KMS-11 (cell line): ENCODE data around the gene RNF145.
A peak's percentile ranks its signal among the peaks of the same experiment; 100 is the strongest.
"Not testable (repeated sequence)": the region's sequence is repeated elsewhere in the genome, so short reads cannot be mapped to it uniquely, and the experiment has no call there.

Source experiments
- H2AFZ ChIP-seq: fragments of 200-600 bp; sonication (generic); 2 replicates; pipeline ENCODE4 v1.6.1; 2016; ENCODE audit warnings: antibody characterized with exemption, mixed run types, low read depth
- H3K27ac ChIP-seq: fragments of 200-600 bp; sonication (generic); 2 replicates; pipeline ENCODE4 v1.6.1; 2016; ENCODE audit warnings: mild to moderate bottlenecking, mixed run types
- H3K27me3 ChIP-seq: fragments of 200-600 bp; sonication (generic); 2 replicates; pipeline ENCODE4 v1.6.1; 2017; ENCODE audit warnings: mild to moderate bottlenecking, low read depth, mixed run types, moderate library complexity; ENCODE audit not compliant: insufficient read depth
- H3K36me3 ChIP-seq: fragments of 200-600 bp; sonication (generic); 2 replicates; pipeline ENCODE4 v1.6.1; 2017; ENCODE audit warnings: mild to moderate bottlenecking, mixed run types; ENCODE audit not compliant: insufficient read depth
- H3K4me1 ChIP-seq: fragments of 200-600 bp; sonication (generic); 2 replicates; pipeline ENCODE4 v1.6.1; 2016; ENCODE audit warnings: mild to moderate bottlenecking, low read depth, mixed run types; ENCODE audit not compliant: poor library complexity, severe bottlenecking
- H3K4me2 ChIP-seq: fragments of 200-600 bp; sonication (generic); 2 replicates; pipeline ENCODE4 v1.7.0; 2016; ENCODE audit warnings: mild to moderate bottlenecking, mixed run types
- H3K4me3 ChIP-seq: fragments of 200-600 bp; sonication (generic); IDR thresholded peaks from 2 replicates; pipeline ENCODE4 v1.6.1; 2017; ENCODE audit warnings: low read depth, low read length, mixed read lengths; ENCODE audit not compliant: insufficient read depth
- H3K79me2 ChIP-seq: fragments of 200-600 bp; sonication (generic); 2 replicates; pipeline ENCODE4 v1.6.1; 2016; ENCODE audit warnings: low read depth, mixed run types; ENCODE audit not compliant: insufficient read depth
- H3K9ac ChIP-seq: fragments of 200-600 bp; sonication (generic); 2 replicates; pipeline ENCODE4 v1.6.1; 2016; ENCODE audit warnings: mild to moderate bottlenecking, mixed run types
- H4K20me1 ChIP-seq: fragments of 200-600 bp; sonication (generic); 2 replicates; pipeline ENCODE4 v1.6.1; 2016; ENCODE audit warnings: mild to moderate bottlenecking, mixed run types; ENCODE audit not compliant: insufficient read depth
- TF ChIP-seq, protein P1 (sequence below): fragments of 200-600 bp; sonication (generic); conservative IDR thresholded peaks from 2 replicates; pipeline ENCODE4 v1.6.1; 2017; ENCODE audit warnings: low read depth, mild to moderate bottlenecking, antibody characterized with exemption, low read length, moderate library complexity, mixed read lengths

RNF145 gene

DNA sequence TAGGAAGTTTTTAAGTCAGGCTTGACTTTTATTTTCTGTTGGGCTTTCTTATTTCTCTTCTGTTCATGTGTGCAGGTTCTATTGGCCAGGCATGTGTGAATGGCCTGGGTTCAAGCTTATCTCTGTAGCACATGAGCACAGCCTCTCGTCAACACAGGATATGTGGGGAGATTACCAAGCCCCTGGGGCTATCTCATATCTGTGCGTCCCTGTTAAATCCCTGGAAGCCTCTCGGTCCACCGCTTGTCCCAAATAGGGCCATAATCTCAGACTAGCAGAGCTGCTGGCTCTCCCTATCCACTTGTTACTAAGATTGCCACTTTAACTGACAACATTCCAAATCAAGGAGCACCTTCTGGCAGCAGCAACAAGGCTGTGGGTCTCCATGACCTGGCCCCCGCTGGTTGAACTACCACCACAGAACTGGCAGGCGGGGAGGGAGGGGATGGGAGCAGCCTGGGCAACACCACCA, 81.2 kb downstream of the RNF145 start:
- Histone ChIP-seq H3K79me2 (no peaks in the 10 kb centered on the region), H3K4me1 (peaks cover 17% of the 10 kb centered on the region), H3K27me3 (no peaks in the 10 kb centered on the region), H3K36me3 (no peaks in the 10 kb centered on the region), H3K4me3 (no peak overlapping the region), H3K9ac (no peak overlapping the region), H2AFZ (no peak overlapping the region), H3K27ac (no peak overlapping the region), H4K20me1 (no peaks in the 10 kb centered on the region), H3K4me2 (no peak overlapping the region)
- TF ChIP-seq, protein P1, sequence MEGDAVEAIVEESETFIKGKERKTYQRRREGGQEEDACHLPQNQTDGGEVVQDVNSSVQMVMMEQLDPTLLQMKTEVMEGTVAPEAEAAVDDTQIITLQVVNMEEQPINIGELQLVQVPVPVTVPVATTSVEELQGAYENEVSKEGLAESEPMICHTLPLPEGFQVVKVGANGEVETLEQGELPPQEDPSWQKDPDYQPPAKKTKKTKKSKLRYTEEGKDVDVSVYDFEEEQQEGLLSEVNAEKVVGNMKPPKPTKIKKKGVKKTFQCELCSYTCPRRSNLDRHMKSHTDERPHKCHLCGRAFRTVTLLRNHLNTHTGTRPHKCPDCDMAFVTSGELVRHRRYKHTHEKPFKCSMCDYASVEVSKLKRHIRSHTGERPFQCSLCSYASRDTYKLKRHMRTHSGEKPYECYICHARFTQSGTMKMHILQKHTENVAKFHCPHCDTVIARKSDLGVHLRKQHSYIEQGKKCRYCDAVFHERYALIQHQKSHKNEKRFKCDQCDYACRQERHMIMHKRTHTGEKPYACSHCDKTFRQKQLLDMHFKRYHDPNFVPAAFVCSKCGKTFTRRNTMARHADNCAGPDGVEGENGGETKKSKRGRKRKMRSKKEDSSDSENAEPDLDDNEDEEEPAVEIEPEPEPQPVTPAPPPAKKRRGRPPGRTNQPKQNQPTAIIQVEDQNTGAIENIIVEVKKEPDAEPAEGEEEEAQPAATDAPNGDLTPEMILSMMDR: no peak

DNA sequence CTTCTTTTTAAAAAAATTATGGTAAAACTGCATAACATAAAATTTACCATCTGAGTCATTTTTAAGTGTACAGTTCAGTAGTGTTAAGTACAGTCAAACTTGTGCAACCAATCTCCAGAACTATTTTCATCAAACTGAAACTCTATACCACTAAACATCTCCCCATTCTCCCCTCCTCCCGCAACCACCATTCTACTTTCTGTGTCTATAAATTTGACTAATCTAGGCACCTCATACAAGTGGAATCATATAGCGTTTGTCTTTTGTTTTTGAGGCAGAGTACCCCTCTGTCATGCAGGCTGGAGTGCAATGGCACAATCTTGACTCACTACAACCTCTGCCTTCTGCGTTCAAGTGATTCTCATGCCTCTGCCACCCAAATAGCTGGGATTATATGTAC, 85.7 kb downstream of the RNF145 start:
- H3K79me2 ChIP-seq: no peaks in the 10 kb centered on the region
- no peak overlapping the region for H3K4me2 ChIP-seq
- H4K20me1 ChIP-seq: no peaks in the 10 kb centered on the region
- no peak overlapping the region for H2AFZ ChIP-seq
- peaks cover 30% of the 10 kb centered on the region for H3K4me1 ChIP-seq
- no peak overlapping the region for H3K9ac ChIP-seq
- no peak overlapping the region for H3K4me3 ChIP-seq
- H3K27me3 ChIP-seq: no peaks in the 10 kb centered on the region
- TF ChIP-seq, protein P1: no peak
- H3K27ac ChIP-seq: no peak overlapping the region; the same call in 1 of the 2 replicates
- no peaks in the 10 kb centered on the region for H3K36me3 ChIP-seq

DNA sequence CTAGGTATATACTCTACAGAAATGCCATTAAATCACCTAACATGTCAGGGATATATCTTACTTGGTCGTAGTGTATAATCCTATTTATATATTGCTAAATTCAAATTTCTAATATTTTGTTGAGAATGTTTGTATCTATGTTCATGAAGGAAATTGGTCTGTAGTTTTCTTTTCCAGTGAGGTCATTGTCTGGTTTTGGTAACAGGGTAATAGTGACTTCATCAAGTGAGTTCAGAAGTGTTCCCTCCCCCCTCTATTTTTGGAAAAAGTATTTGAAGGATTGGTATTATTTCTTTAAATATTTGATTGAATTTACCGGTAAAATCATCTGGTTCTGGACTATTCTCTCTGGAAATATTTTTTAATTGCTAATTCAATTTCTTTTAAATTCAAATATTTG, 86.2 kb downstream of the RNF145 start:
- H3K9ac ChIP-seq: no peak overlapping the region
- TF ChIP-seq, protein P1: no peak

DNA sequence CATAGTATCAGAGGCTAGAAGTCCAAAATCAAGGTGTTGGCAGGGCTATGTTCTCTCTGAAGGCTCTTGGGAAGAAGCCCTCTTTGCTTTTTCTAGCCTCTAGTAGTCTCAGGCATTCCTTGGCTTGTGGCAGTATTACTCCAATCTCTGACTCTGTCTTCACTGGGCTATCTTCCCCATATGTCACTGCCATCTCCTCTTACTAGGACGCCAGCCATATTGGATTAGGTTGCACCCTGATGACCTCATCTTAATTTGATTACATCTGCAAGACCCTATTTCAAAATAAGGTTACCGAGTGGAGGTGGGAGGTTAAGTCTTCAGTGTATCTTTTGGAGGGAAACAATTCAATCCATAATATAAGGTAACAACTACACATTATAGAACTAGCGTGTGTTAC, 88.3 kb downstream of the RNF145 start:
- H3K27ac ChIP-seq: peak overlapping the region; percentile 55; the same call in 1 of the 2 replicates
- no peaks in the 10 kb centered on the region for H3K79me2 ChIP-seq
- no peaks in the 10 kb centered on the region for H3K27me3 ChIP-seq
- no peaks in the 10 kb centered on the region for H4K20me1 ChIP-seq
- H3K4me3 ChIP-seq: no peak overlapping the region
- peaks cover 30% of the 10 kb centered on the region for H3K4me1 ChIP-seq
- no peak overlapping the region for H3K9ac ChIP-seq
- H3K4me2 ChIP-seq: peak overlapping the region; percentile 57
- TF ChIP-seq, protein P1: no peak
- no peaks in the 10 kb centered on the region for H3K36me3 ChIP-seq
- H2AFZ ChIP-seq: peak overlapping the region; percentile 28

More for the DNA sequence above, 86.2 kb downstream of the RNF145 start:
- Histone ChIP-seq H2AFZ (no peak overlapping the region), H4K20me1 (no peaks in the 10 kb centered on the region), H3K27ac (no peak overlapping the region), H3K4me3 (no peak overlapping the region), H3K36me3 (no peaks in the 10 kb centered on the region), H3K4me2 (no peak overlapping the region), H3K4me1 (peaks cover 30% of the 10 kb centered on the region), H3K79me2 (no peaks in the 10 kb centered on the region), H3K27me3 (no peaks in the 10 kb centered on the region)

DNA sequence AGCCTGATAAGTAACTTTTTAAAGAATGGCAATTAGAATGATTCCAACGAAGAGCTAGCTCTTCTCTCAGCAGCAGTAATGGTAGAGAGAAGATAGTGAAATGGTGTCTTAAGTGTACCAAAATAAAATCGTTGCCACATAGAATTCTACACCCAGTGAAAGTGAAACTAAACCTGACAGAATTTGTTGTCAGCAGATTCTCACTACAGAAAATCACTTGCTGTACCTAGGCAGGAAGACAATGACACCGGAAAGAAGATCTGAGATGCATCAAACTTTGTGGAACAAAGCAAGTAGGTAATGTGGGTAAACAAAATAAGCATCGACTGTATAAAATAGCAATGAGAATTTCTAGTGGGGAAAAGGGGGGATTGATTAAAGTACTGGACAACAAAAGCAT, 88.9 kb downstream of the RNF145 start:
- Histone ChIP-seq H3K79me2 (no peaks in the 10 kb centered on the region), H4K20me1 (no peaks in the 10 kb centered on the region), H2AFZ (peak overlapping the region; percentile 28), H3K9ac (no peak overlapping the region), H3K4me3 (no peak overlapping the region), H3K4me1 (peaks cover 30% of the 10 kb centered on the region), H3K36me3 (no peaks in the 10 kb centered on the region), H3K27me3 (no peaks in the 10 kb centered on the region), H3K4me2 (peak overlapping the region; percentile 57), H3K27ac (peak overlapping the region; percentile 55)
- TF ChIP-seq, protein P1: no peak

DNA sequence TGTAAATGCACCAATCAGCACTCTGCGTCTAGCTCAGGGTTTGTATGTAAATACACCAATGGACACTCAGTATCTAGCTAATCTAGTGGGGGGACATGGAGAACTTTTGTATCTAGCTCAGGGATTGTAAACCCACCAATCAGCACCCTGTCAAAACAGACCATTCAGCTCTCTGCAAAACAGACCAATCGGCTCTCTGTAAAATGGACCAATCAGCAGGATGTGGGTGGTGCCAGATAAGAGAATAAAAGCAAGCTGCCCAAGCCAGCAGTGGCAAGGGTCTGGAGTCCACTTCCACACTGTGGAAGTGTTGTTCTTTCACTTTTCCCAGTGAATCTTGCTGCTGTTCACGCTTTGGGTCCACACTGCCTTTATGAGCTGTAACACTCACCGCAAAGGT, 89.5 kb downstream of the RNF145 start:
- not testable (repeated sequence) for H3K27me3 ChIP-seq, H4K20me1 ChIP-seq, H2AFZ ChIP-seq, H3K79me2 ChIP-seq, H3K36me3 ChIP-seq, H3K9ac ChIP-seq, H3K4me3 ChIP-seq
- Histone ChIP-seq H3K4me2 (peak overlapping the region; percentile 57; the same call in 1 of the 2 replicates), H3K4me1 (peaks cover 30% of the 10 kb centered on the region), H3K27ac (0 out of 2 replicates have a peak overlapping the region, but pooled peaks have one; percentile 55)
